GM19463 (cell line): ENCODE results near the gene SLC23A1.
"Not testable (repeated sequence)": the region's sequence is repeated elsewhere in the genome, so short reads cannot be mapped to it uniquely, and the experiment has no call there.

Experiments
- ATAC-seq: cut with Tn5 transposase; IDR thresholded peaks from one replicate; pipeline ENCODE4 v1.9.1; 2021; ENCODE audit warnings: mild to moderate bottlenecking, moderate library complexity; ENCODE audit not compliant: unreplicated experiment

SLC23A1 gene

GRCh38 chr5:139390639-139391569 lies 7.8 kb upstream of the SLC23A1 start:
- ATAC-seq, result no peak

- ATAC-seq, result peak; percentile 30
These were observed 6.9 kb upstream of the SLC23A1 start, which contains the start of gene MZB1 for GRCh38 chr5:139389701-139390638. Gene MZB1, minus strand, starts transcription at chr5:139389913. Its CDS starts 57 bp downstream, at chr5:139389856.

GRCh38 chr5:139388198-139388821 lies 5.2 kb upstream of the SLC23A1 start:
- ATAC-seq, result no peak

GRCh38 chr5:139387611-139388197 lies 4.6 kb upstream of the SLC23A1 start:
- ATAC-seq, result no peak

GRCh38 chr5:139386956-139387355 lies 3.9 kb upstream of the SLC23A1 start:
- ATAC-seq, result not testable (repeated sequence)

GRCh38 chr5:139386050-139386438 lies 2.9 kb upstream of the SLC23A1 start:
- ATAC-seq, result no peak

GRCh38 chr5:139385061-139386049 lies 2.3 kb upstream of the SLC23A1 start:
- ATAC-seq, result no peak

- no peak for ATAC-seq
These were observed 1.5 kb upstream of the SLC23A1 start for GRCh38 chr5:139384591-139385051.

GRCh38 chr5:139383993-139384590 lies 995 bp upstream of the SLC23A1 start:
- no peak for ATAC-seq

GRCh38 chr5:139382807-139383206 lies 290 bp downstream of the SLC23A1 start:
- no peak for ATAC-seq

- no peak for ATAC-seq
These were observed 998 bp downstream of the SLC23A1 start for GRCh38 chr5:139381837-139382761.

GRCh38 chr5:139379626-139380449 lies 3.3 kb downstream of the SLC23A1 start:
- no peak for ATAC-seq

GRCh38 chr5:139378941-139379361 lies 4.1 kb downstream of the SLC23A1 start:
- no peak for ATAC-seq

- ATAC-seq, result no peak
These were observed 4.8 kb downstream of the SLC23A1 start for GRCh38 chr5:139378101-139378825.

- ATAC-seq, result no peak
These were observed 5.9 kb downstream of the SLC23A1 start for GRCh38 chr5:139377226-139377625.

- ATAC-seq, result no peak
These were observed 6.7 kb downstream of the SLC23A1 start for GRCh38 chr5:139376364-139376763.
